Measurements from ENCODE around the gene CCDC85A. TPM values are rescaled to one million over a fixed set of nuclear protein-coding genes. Genes with fewer than 3 reads are reported as not detected.

CCDC85A gene
- total RNA-seq, 4 donors from 2014 or later = 0.20 to 1.1 (median 0.92) TPM

- Histone ChIP-seq H3K27me3 (no peaks in the 10 kb centered on the region), H3K36me3 (no peaks in the 10 kb centered on the region), H3K9me3 (no peaks in the 10 kb centered on the region), H3K4me1 (no peaks in the 10 kb centered on the region), H3K27ac (no peak overlapping the region), H3K4me3 (no peak overlapping the region)
- in situ Hi-C loops (cut with MboI; ENCODE audit: low pct_ligation_motif_present in 1 of 4, low pct_unique_long_range_greater_than_20kb in 1 of 4, low sequenced_read_pairs in 3 of 4) (no loop called here), intact Hi-C loops (cut with DNase I; ENCODE audit: low total_unique reads) (no loop called here)
- DNase-seq = no peak
- TF ChIP-seq EP300 (IDR thresholded peaks at IDR 0.05; ENCODE audit: low read depth) (no peak), POLR2A (IDR thresholded peaks at IDR 0.05) (no peak), CTCF (IDR thresholded peaks at IDR 0.05) (no peak), POLR2AphosphoS5 (IDR thresholded peaks at IDR 0.05) (no peak)
- WGBS, 2 donors (ENCODE audit: low coverage in 1 of 2) = 77 to 84% methylated on average over 3 of the region's 3 CpGs
Measured at GRCh38 chr2:56335101-56335500, 151.3 kb downstream of the CCDC85A start.

- Histone ChIP-seq H3K27me3 (no peaks in the 10 kb centered on the region), H3K36me3 (no peaks in the 10 kb centered on the region), H3K27ac (no peak overlapping the region), H3K9me3 (no peaks in the 10 kb centered on the region), H3K4me1 (no peaks in the 10 kb centered on the region), H3K4me3 (no peak overlapping the region)
- no peak for DNase-seq
- intact Hi-C loops (cut with DNase I; ENCODE audit: low total_unique reads) (no loop called here), in situ Hi-C loops (cut with MboI; ENCODE audit: low pct_ligation_motif_present in 1 of 4, low pct_unique_long_range_greater_than_20kb in 1 of 4, low sequenced_read_pairs in 3 of 4) (no loop called here)
- no peak for TF ChIP-seq POLR2AphosphoS5 (IDR thresholded peaks at IDR 0.05)
- TF ChIP-seq EP300 (IDR thresholded peaks at IDR 0.05; ENCODE audit: low read depth) = no peak
- no peak for TF ChIP-seq CTCF (IDR thresholded peaks at IDR 0.05)
- TF ChIP-seq POLR2A (IDR thresholded peaks at IDR 0.05) = no peak
- WGBS, 2 donors (ENCODE audit: low coverage in 1 of 2) = 21 to 45% methylated on average over 3 of the region's 3 CpGs
Measured at GRCh38 chr2:56337342-56337741, 153.6 kb downstream of the CCDC85A start.

- no peak for TF ChIP-seq POLR2AphosphoS5 (IDR thresholded peaks at IDR 0.05)
- no peak for TF ChIP-seq EP300 (IDR thresholded peaks at IDR 0.05; ENCODE audit: low read depth)
- no peak for DNase-seq
- Histone ChIP-seq H3K36me3 (no peaks in the 10 kb centered on the region), H3K4me1 (no peaks in the 10 kb centered on the region), H3K27me3 (no peaks in the 10 kb centered on the region), H3K4me3 (no peak overlapping the region), H3K27ac (no peak overlapping the region), H3K9me3 (no peaks in the 10 kb centered on the region)
- WGBS, 2 donors (ENCODE audit: low coverage in 1 of 2) = 79 to 85% methylated on average over 2 of the region's 2 CpGs
- intact Hi-C loops (cut with DNase I; ENCODE audit: low total_unique reads) = no loop called here
- in situ Hi-C loops (cut with MboI; ENCODE audit: low pct_ligation_motif_present in 1 of 4, low pct_unique_long_range_greater_than_20kb in 1 of 4, low sequenced_read_pairs in 3 of 4) = no loop called here
Measured at GRCh38 chr2:56338232-56338631, 154.4 kb downstream of the CCDC85A start.

GRCh38 chr2:56344771-56345170 lies 161.0 kb downstream of the CCDC85A start:
- intact Hi-C loops (cut with DNase I; ENCODE audit: low total_unique reads) = no loop called here
- Histone ChIP-seq H3K36me3 (no peaks in the 10 kb centered on the region), H3K4me1 (no peaks in the 10 kb centered on the region), H3K27me3 (no peaks in the 10 kb centered on the region), H3K9me3 (no peaks in the 10 kb centered on the region), H3K4me3 (no peak overlapping the region), H3K27ac (no peak overlapping the region)
- no peak for DNase-seq
- no peak for TF ChIP-seq POLR2A (IDR thresholded peaks at IDR 0.05)
- no peak for TF ChIP-seq CTCF (IDR thresholded peaks at IDR 0.05)
- TF ChIP-seq POLR2AphosphoS5 (IDR thresholded peaks at IDR 0.05) = no peak
- TF ChIP-seq EP300 (IDR thresholded peaks at IDR 0.05; ENCODE audit: low read depth) = no peak
- WGBS, 2 donors (ENCODE audit: low coverage in 1 of 2) = 81 to 92% methylated on average over 1 of the region's 1 CpG
- in situ Hi-C loops (cut with MboI; ENCODE audit: low pct_ligation_motif_present in 1 of 4, low pct_unique_long_range_greater_than_20kb in 1 of 4, low sequenced_read_pairs in 3 of 4) = no loop called here

GRCh38 chr2:56347881-56348280 lies 164.1 kb downstream of the CCDC85A start:
- Histone ChIP-seq H3K27me3 (no peaks in the 10 kb centered on the region), H3K36me3 (no peaks in the 10 kb centered on the region), H3K9me3 (no peaks in the 10 kb centered on the region), H3K4me1 (no peaks in the 10 kb centered on the region), H3K4me3 (no peak overlapping the region), H3K27ac (no peak overlapping the region)
- in situ Hi-C loops (cut with MboI; ENCODE audit: low pct_ligation_motif_present in 1 of 4, low pct_unique_long_range_greater_than_20kb in 1 of 4, low sequenced_read_pairs in 3 of 4) (no loop called here), intact Hi-C loops (cut with DNase I; ENCODE audit: low total_unique reads) (no loop called here)
- WGBS, 2 donors (ENCODE audit: low coverage in 1 of 2) = 73 to 75% methylated on average over 4 of the region's 4 CpGs
- no peak for DNase-seq
- TF ChIP-seq EP300 (IDR thresholded peaks at IDR 0.05; ENCODE audit: low read depth) (no peak), POLR2A (IDR thresholded peaks at IDR 0.05) (no peak)

Measured in transverse colon (tissue), 4 donors.